Testis (tissue), 3 donors: ENCODE data around the gene NOTCH1. TPM values are rescaled to one million over a fixed set of nuclear protein-coding genes. Genes with fewer than 3 reads are reported as not detected.
A peak's percentile ranks its signal among the peaks of the same experiment; 100 is the strongest.

ENCODE experiments used
- DNase-seq: peaks from one replicate; pipeline ENCODE4 v3.0.0-alpha.2; 2019
- H3K27ac ChIP-seq, 2 donors: fragments of 200-600 bp; sonication (generic); one replicate each; pipeline ENCODE4 v1.5.1; 2019
- H3K27me3 ChIP-seq: fragments of 200-600 bp; sonication (generic); one replicate; pipeline ENCODE4 v1.5.1; 2019
- H3K36me3 ChIP-seq: fragments of 200-600 bp; sonication (generic); one replicate; pipeline ENCODE4 v1.5.1; 2017; ENCODE audit warnings: low read depth; ENCODE audit errors: missing control alignments
- H3K4me1 ChIP-seq: fragments of 200-600 bp; sonication (generic); one replicate; pipeline ENCODE4 v1.5.1; 2019
- H3K4me3 ChIP-seq, 2 donors: fragments of 200-600 bp; sonication (generic); one replicate each; pipeline ENCODE4 v1.5.1; 2017 to 2019
- H3K9me3 ChIP-seq: fragments of 200-600 bp; sonication (generic); one replicate; pipeline ENCODE4 v1.5.1; 2017
- CTCF ChIP-seq, 3 experiments: fragments of 450-650 bp in 2 of 3; fragments of 200-600 bp in 1 of 3; sonication (generic) in 1 of 3; IDR thresholded peaks; one replicate each; pipeline ENCODE4 v1.5.1; 2016 to 2019; ENCODE audit warnings: antibody characterized with exemption in 3 of 3, mild to moderate bottlenecking in 2 of 3, moderate library complexity in 1 of 3
- POLR2A ChIP-seq: fragments of 450-650 bp; IDR thresholded peaks from one replicate; pipeline ENCODE4 v1.6.1; 2017; ENCODE audit warnings: antibody characterized with exemption, mild to moderate bottlenecking, moderate library complexity
- WGBS, 2 donors: methylation state at CpG; one replicate each; pipeline ENCODE4 v1.1.5; 2018; 5-methylcytosine and 5-hydroxymethylcytosine counted together
- intact Hi-C: fragments of 100-400 bp; cut with DNase I; formaldehyde crosslinking; loops from one replicate; pipeline ENCODE4 v1.15.1; 2023; ENCODE audit warnings: low total_unique reads
- polyA plus RNA-seq: library from polyadenylated mRNA; stranded (reverse); fragments of 350-450 nt; fragmentation: Illumina TruSeq; extraction: RNeasy Lipid Tissue Mini Kit (QIAGEN cat#74804); gene quantifications from one replicate; pipeline ENCODE4 v1.2.3, GENCODE V29; 2014; ENCODE audit warnings: low read depth, low replicate concordance; ENCODE audit not compliant: insufficient read depth
- total RNA-seq, 2 donors: library from RNA; depleted of rRNA; stranded (reverse); fragments of >200 nt; gene quantifications; one replicate each; pipeline ENCODE4 v1.2.3, GENCODE V29; 2016

Gene NOTCH1
- total and polyA plus RNA-seq, 3 donors from 2014 or later = 7.2 to 34.1 (median 32.4) TPM

- Histone ChIP-seq H3K4me1 (no peaks in the 10 kb centered on the region), H3K36me3 (no peaks in the 10 kb centered on the region), H3K9me3 (no peaks in the 10 kb centered on the region), H3K4me3 (no peak overlapping the region), H3K27me3 (no peaks in the 10 kb centered on the region), H3K27ac (no peak overlapping the region)
- TF ChIP-seq CTCF (IDR thresholded peaks at IDR 0.05) = no peak
- TF ChIP-seq POLR2A = no peak
- intact Hi-C loops = no loop called here
- 90 to 92% methylated on average over 17 of the region's 17 CpGs for WGBS, 2 donors
- no peak for DNase-seq
Observed at GRCh38 chr9:136495238-136495800, 50.5 kb downstream of the NOTCH1 start.

- intact Hi-C loops = no loop called here
- no peaks in the 10 kb centered on the region for H3K9me3 ChIP-seq
- WGBS, 2 donors = 81 to 86% methylated on average over 19 to 29 of the region's 29 CpGs
- H3K27me3 ChIP-seq = no peaks in the 10 kb centered on the region
- TF ChIP-seq POLR2A (no peak), CTCF (IDR thresholded peaks at IDR 0.05) (no peak)
- H3K4me3 ChIP-seq = no peak overlapping the region
- H3K4me1 ChIP-seq = no peaks in the 10 kb centered on the region
- peak; percentile 61 for DNase-seq
- H3K27ac ChIP-seq = no peak overlapping the region
- H3K36me3 ChIP-seq = no peaks in the 10 kb centered on the region
Observed at GRCh38 chr9:136494531-136495215, 51.2 kb downstream of the NOTCH1 start.

GRCh38 chr9:136494012-136494411 is 51.8 kb downstream of the NOTCH1 start:
- Histone ChIP-seq H3K9me3 (no peaks in the 10 kb centered on the region), H3K27me3 (no peaks in the 10 kb centered on the region), H3K4me1 (no peaks in the 10 kb centered on the region), H3K36me3 (no peaks in the 10 kb centered on the region), H3K4me3 (no peak overlapping the region), H3K27ac (no peak overlapping the region)
- 70 to 85% methylated on average over 9 of the region's 9 CpGs for WGBS, 2 donors
- intact Hi-C loops = no loop called here
- no peak for TF ChIP-seq POLR2A
- TF ChIP-seq CTCF (IDR thresholded peaks at IDR 0.05) = no peak
- no peak for DNase-seq

- no peak for DNase-seq
- WGBS, 2 donors = 85 to 86% methylated on average over 1 to 8 of the region's 8 CpGs
- no peaks in the 10 kb centered on the region for H3K36me3 ChIP-seq
- H3K27ac ChIP-seq = no peak overlapping the region
- H3K27me3 ChIP-seq = no peaks in the 10 kb centered on the region
- no peak for TF ChIP-seq POLR2A
- TF ChIP-seq CTCF (IDR thresholded peaks at IDR 0.05) = no peak
- intact Hi-C loops = no loop called here
- no peak overlapping the region for H3K4me3 ChIP-seq
- no peaks in the 10 kb centered on the region for H3K9me3 ChIP-seq
- H3K4me1 ChIP-seq = no peaks in the 10 kb centered on the region
Observed at GRCh38 chr9:136493567-136493971, 52.3 kb downstream of the NOTCH1 start.
